ENCODE measurements around the gene HIP1R.

The HIP1R gene

GRCh38 chr12:122871851-122872780, 36.9 kb downstream of the HIP1R start:
- no peaks in the 10 kb centered on the region for H3K36me3 ChIP-seq (ENCODE audit: insufficient read depth)
- no peak overlapping the region for H2AFZ ChIP-seq (ENCODE audit: low read depth)
- H3K27me3 ChIP-seq (ENCODE audit: insufficient read depth, low read depth), result no peaks in the 10 kb centered on the region
- H3K4me3 ChIP-seq (IDR thresholded peaks at IDR 0.05; ENCODE audit: insufficient read depth, low read depth, low read length), result no peak overlapping the region
- peaks cover 52% of the 10 kb centered on the region for H3K79me2 ChIP-seq (ENCODE audit: insufficient read depth, low read depth)
- H3K4me1 ChIP-seq (ENCODE audit: low read depth, poor library complexity, severe bottlenecking), result peaks cover 53% of the 10 kb centered on the region
- H4K20me1 ChIP-seq (ENCODE audit: insufficient read depth), result no peaks in the 10 kb centered on the region
- no peak overlapping the region for H3K9ac ChIP-seq
- no peak overlapping the region; the same call in 1 of the 2 replicates for H3K27ac ChIP-seq
- TF ChIP-seq CTCF (conservative IDR thresholded peaks at IDR 0.05; ENCODE audit: low read depth, low read length), result no peak
- peak overlapping the region; percentile 21; the same call in 1 of the 2 replicates for H3K4me2 ChIP-seq

- H2AFZ ChIP-seq (ENCODE audit: low read depth), result no peak overlapping the region
- H3K4me3 ChIP-seq (IDR thresholded peaks at IDR 0.05; ENCODE audit: insufficient read depth, low read depth, low read length), result no peak overlapping the region
- no peak overlapping the region for H3K9ac ChIP-seq
- peaks cover 60% of the 10 kb centered on the region for H3K79me2 ChIP-seq (ENCODE audit: insufficient read depth, low read depth)
- H3K36me3 ChIP-seq (ENCODE audit: insufficient read depth), result no peaks in the 10 kb centered on the region
- H4K20me1 ChIP-seq (ENCODE audit: insufficient read depth), result no peaks in the 10 kb centered on the region
- TF ChIP-seq CTCF (conservative IDR thresholded peaks at IDR 0.05; ENCODE audit: low read depth, low read length), result no peak
- H3K4me2 ChIP-seq, result no peak overlapping the region; the same call in 1 of the 2 replicates
- H3K4me1 ChIP-seq (ENCODE audit: low read depth, poor library complexity, severe bottlenecking), result peaks cover 61% of the 10 kb centered on the region
- H3K27me3 ChIP-seq (ENCODE audit: insufficient read depth, low read depth), result no peaks in the 10 kb centered on the region
- H3K27ac ChIP-seq, result no peak overlapping the region
Measured at GRCh38 chr12:122872815-122873361, 37.6 kb downstream of the HIP1R start.

GRCh38 chr12:122873540-122873939, 38.3 kb downstream of the HIP1R start:
- Histone ChIP-seq H3K79me2 (ENCODE audit: insufficient read depth, low read depth) (peaks cover 66% of the 10 kb centered on the region), H4K20me1 (ENCODE audit: insufficient read depth) (no peaks in the 10 kb centered on the region), H3K4me2 (peak overlapping the region; percentile 47; the same call in 1 of the 2 replicates), H3K4me1 (ENCODE audit: low read depth, poor library complexity, severe bottlenecking) (peaks cover 67% of the 10 kb centered on the region), H3K9ac (no peak overlapping the region), H3K27me3 (ENCODE audit: insufficient read depth, low read depth) (no peaks in the 10 kb centered on the region), H3K27ac (no peak overlapping the region), H3K36me3 (ENCODE audit: insufficient read depth) (no peaks in the 10 kb centered on the region), H2AFZ (ENCODE audit: low read depth) (no peak overlapping the region), H3K4me3 (IDR thresholded peaks at IDR 0.05; ENCODE audit: insufficient read depth, low read depth, low read length) (no peak overlapping the region)
- TF ChIP-seq CTCF (conservative IDR thresholded peaks at IDR 0.05; ENCODE audit: low read depth, low read length), result no peak

GRCh38 chr12:122874081-122874480, 38.8 kb downstream of the HIP1R start:
- no peak overlapping the region for H3K9ac ChIP-seq
- H3K79me2 ChIP-seq (ENCODE audit: insufficient read depth, low read depth), result peaks cover 71% of the 10 kb centered on the region
- H3K4me1 ChIP-seq (ENCODE audit: low read depth, poor library complexity, severe bottlenecking), result peaks cover 73% of the 10 kb centered on the region

More at GRCh38 chr12:122874081-122874480, 38.8 kb downstream of the HIP1R start:
- Histone ChIP-seq H3K36me3 (ENCODE audit: insufficient read depth) (no peaks in the 10 kb centered on the region), H3K27ac (no peak overlapping the region), H3K4me3 (IDR thresholded peaks at IDR 0.05; ENCODE audit: insufficient read depth, low read depth, low read length) (no peak overlapping the region), H3K4me2 (peak overlapping the region; percentile 47), H2AFZ (ENCODE audit: low read depth) (no peak overlapping the region), H4K20me1 (ENCODE audit: insufficient read depth) (no peaks in the 10 kb centered on the region), H3K27me3 (ENCODE audit: insufficient read depth, low read depth) (no peaks in the 10 kb centered on the region)
- no peak for TF ChIP-seq CTCF (conservative IDR thresholded peaks at IDR 0.05; ENCODE audit: low read depth, low read length)
